ENCODE results near the gene HAO1. TPM values are rescaled to one million over a fixed set of nuclear protein-coding genes. Genes with fewer than 3 reads are reported as not detected.

The HAO1 gene
- total RNA-seq, 4 donors from 2014 or later, result not detected

- TF ChIP-seq, protein P1, sequence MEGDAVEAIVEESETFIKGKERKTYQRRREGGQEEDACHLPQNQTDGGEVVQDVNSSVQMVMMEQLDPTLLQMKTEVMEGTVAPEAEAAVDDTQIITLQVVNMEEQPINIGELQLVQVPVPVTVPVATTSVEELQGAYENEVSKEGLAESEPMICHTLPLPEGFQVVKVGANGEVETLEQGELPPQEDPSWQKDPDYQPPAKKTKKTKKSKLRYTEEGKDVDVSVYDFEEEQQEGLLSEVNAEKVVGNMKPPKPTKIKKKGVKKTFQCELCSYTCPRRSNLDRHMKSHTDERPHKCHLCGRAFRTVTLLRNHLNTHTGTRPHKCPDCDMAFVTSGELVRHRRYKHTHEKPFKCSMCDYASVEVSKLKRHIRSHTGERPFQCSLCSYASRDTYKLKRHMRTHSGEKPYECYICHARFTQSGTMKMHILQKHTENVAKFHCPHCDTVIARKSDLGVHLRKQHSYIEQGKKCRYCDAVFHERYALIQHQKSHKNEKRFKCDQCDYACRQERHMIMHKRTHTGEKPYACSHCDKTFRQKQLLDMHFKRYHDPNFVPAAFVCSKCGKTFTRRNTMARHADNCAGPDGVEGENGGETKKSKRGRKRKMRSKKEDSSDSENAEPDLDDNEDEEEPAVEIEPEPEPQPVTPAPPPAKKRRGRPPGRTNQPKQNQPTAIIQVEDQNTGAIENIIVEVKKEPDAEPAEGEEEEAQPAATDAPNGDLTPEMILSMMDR (IDR thresholded peaks at IDR 0.05; ENCODE audit: low read depth), result no peak
These were observed 13.5 kb downstream of the HAO1 start for GRCh38 chr20:7926767-7927166.

GRCh38 chr20:7926323-7926722 lies 13.9 kb downstream of the HAO1 start:
- TF ChIP-seq, protein P1 (IDR thresholded peaks at IDR 0.05; ENCODE audit: low read depth), result no peak

DNA sequence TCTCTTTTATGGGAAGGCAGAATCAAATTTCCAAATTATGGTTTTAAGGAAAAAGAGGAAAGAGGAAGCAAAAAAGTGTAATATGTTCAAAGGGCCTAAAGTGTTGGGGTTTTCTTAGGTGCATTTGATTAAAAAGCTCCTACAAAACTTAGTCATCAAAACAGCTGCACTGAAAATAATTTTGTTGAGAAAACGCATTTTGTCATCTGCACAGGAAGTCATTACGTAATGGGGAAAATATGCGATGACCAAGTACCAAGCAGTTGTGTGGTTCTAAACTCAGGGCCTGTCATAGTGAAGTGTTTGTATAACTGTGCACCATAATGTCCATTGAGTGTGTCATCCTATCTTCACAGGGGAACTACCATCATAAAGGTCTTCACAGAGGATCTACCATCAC lies 15.6 kb downstream of the HAO1 start:
- TF ChIP-seq, protein P1 (IDR thresholded peaks at IDR 0.05; ENCODE audit: low read depth), result no peak

DNA sequence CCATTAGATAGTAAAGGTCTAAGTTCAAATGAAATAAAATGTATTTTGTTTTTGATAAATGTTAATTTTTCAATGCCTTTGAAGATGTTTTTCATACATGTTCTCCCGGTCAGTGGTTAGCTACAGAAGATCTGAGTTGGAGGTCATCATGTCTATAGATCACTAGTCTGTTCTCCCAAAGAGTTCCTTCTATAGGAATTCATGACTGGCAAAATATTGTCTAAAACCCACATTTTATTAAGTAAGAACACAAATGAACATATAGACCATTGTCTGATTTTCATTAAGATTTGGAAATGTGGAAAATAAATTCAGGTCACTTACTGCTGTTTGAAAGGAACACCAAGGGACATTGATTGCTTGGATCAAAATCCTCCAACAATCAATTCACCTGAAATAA lies 23.6 kb downstream of the HAO1 start:
- TF ChIP-seq, protein P1 (IDR thresholded peaks at IDR 0.05; ENCODE audit: low read depth), result no peak

DNA sequence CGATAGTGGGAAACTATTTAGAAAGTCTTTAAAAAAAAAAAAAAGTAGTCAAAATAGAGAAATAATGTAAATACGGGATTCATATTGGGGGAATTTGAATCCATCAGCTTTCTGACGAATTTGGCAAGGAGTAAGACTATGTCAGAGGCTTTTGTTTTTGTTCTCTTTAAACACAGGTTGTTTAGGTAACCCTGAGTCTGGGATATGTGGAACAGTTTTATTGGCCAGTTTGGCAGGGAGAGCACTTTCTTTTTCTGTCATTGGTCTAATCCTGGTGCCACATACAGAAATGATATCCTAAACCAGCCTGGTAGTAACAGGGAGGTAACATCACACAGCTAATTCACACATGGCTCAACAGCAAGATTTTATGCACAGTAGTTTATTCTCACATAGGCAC lies 27.7 kb downstream of the HAO1 start:
- TF ChIP-seq, protein P1 (IDR thresholded peaks at IDR 0.05; ENCODE audit: low read depth), result no peak

- TF ChIP-seq, protein P1 (IDR thresholded peaks at IDR 0.05; ENCODE audit: low read depth), result no peak
These were observed 28.5 kb downstream of the HAO1 start for GRCh38 chr20:7911586-7912330.

GRCh38 chr20:7908905-7909304 lies 31.4 kb downstream of the HAO1 start:
- TF ChIP-seq, protein P1 (IDR thresholded peaks at IDR 0.05; ENCODE audit: low read depth), result no peak

Measured in subcutaneous adipose tissue (tissue), 4 donors.